H1 (cell line): ENCODE data around the gene DHRS7B. TPM values are rescaled to one million over a fixed set of nuclear protein-coding genes. Genes with fewer than 3 reads are reported as not detected.
A peak's percentile ranks its signal among the peaks of the same experiment; 100 is the strongest.

ENCODE experiments used
- CTCF ChIA-PET: fragments of 300-600 bp; sonication (Branson Sonifier 250); formaldehyde crosslinking; loops from one replicate; lab custom pipeline; 2021; ENCODE audit not compliant: partially characterized antibody; lab: Charles Lee
- POLR2A ChIA-PET: fragments of 300-600 bp; sonication (Branson Sonifier 250); formaldehyde crosslinking; loops from one replicate; lab custom pipeline; 2021; ENCODE audit warnings: inconsistent platforms; ENCODE audit not compliant: partially characterized antibody; lab: Charles Lee
- DNase-seq, 2 experiments: peaks; one replicate each; pipeline versions ENCODE4 v3.0.0 to v3.0.0-alpha.2; 2010 to 2022; ENCODE audit warnings: low spot score in 2 of 2, low read depth in 1 of 2, mixed read lengths in 1 of 2
- FAIRE-seq: peaks from 2 replicates; lab custom pipeline; 2011; peaks lifted over from hg19 to GRCh38; lab: Jason Lieb, UNC
- H2AFZ ChIP-seq: 2 replicates; pipeline ENCODE4 v1.8.1; 2012; ENCODE audit warnings: low read length, inconsistent platforms
- H2AK5ac ChIP-seq: 2 replicates; pipeline ENCODE4 v1.6.1; 2013; ENCODE audit warnings: low read depth, low read length
- H2BK120ac ChIP-seq: replicated peaks from 2 replicates; pipeline ENCODE3; 2013; ENCODE audit warnings: low read depth, low read length, inconsistent platforms
- H2BK12ac ChIP-seq: 2 replicates; pipeline ENCODE4 v1.6.1; 2013; ENCODE audit warnings: low read depth, low read length
- H2BK15ac ChIP-seq: 2 replicates; pipeline ENCODE4 v1.6.1; 2013; ENCODE audit warnings: low read length
- H2BK20ac ChIP-seq: 2 replicates; pipeline ENCODE4 v1.6.1; 2013; ENCODE audit warnings: low read length
- H2BK5ac ChIP-seq: 2 replicates; pipeline ENCODE4 v1.6.1; 2013; ENCODE audit warnings: low read depth, low read length
- H3K14ac ChIP-seq: 2 replicates; pipeline ENCODE4 v1.6.1; 2013; ENCODE audit warnings: inconsistent platforms; ENCODE audit not compliant: insufficient read length
- H3K18ac ChIP-seq: 2 replicates; pipeline ENCODE4 v1.6.1; 2013; ENCODE audit warnings: low read length; ENCODE audit errors: extremely low read depth
- H3K23ac ChIP-seq: 2 replicates; pipeline ENCODE4 v1.6.1; 2013; ENCODE audit warnings: inconsistent platforms; ENCODE audit not compliant: insufficient read length
- H3K23me2 ChIP-seq: 2 replicates; pipeline ENCODE4 v1.6.1; 2013; ENCODE audit warnings: low read depth, low read length
- H3K27ac ChIP-seq: 2 replicates; pipeline ENCODE4 v1.6.1; 2011; ENCODE audit warnings: low read depth, low read length, inconsistent platforms
- H3K27me3 ChIP-seq, 4 experiments: replicated peaks in 1 of 4; 1 replicate in 1 of 4; 2 replicates in 3 of 4; pipeline versions ENCODE4 v1.6.1 to v1.8.1; 2011 to 2013; ENCODE audit warnings: low read length in 3 of 4, mild to moderate bottlenecking in 3 of 4, inconsistent platforms in 2 of 4, mixed read lengths in 2 of 4, moderate library complexity in 1 of 4; ENCODE audit not compliant: control insufficient read depth in 3 of 4, insufficient read depth in 3 of 4; ENCODE audit errors: extremely low read depth in 1 of 4
- H3K36me3 ChIP-seq, 4 experiments: 2 replicates each; pipeline versions ENCODE4 v1.6.1 to v1.8.1; 2011 to 2013; ENCODE audit warnings: mild to moderate bottlenecking in 4 of 4, low read length in 3 of 4, moderate library complexity in 2 of 4, control low read depth in 1 of 4, inconsistent platforms in 1 of 4; ENCODE audit not compliant: insufficient read depth in 4 of 4, control insufficient read depth in 2 of 4
- H3K4ac ChIP-seq: replicated peaks from 2 replicates; pipeline ENCODE3; 2013; ENCODE audit warnings: low read length, low read depth, mixed read lengths, inconsistent platforms; ENCODE audit not compliant: insufficient read length
- H3K4me1 ChIP-seq, 4 experiments: replicated peaks in 1 of 4; 1 replicate in 1 of 4; 2 replicates in 3 of 4; pipeline versions ENCODE4 v1.6.1 to v1.8.1; 2011 to 2013; ENCODE audit warnings: low read length in 3 of 4, inconsistent platforms in 2 of 4, mixed read lengths in 1 of 4; ENCODE audit not compliant: insufficient read depth in 4 of 4, control insufficient read depth in 3 of 4
- H3K4me2 ChIP-seq, 2 experiments: 2 replicates each; pipeline versions ENCODE4 v1.6.1 to v1.8.1; 2011 to 2013; ENCODE audit warnings: low read depth in 2 of 2, low read length in 2 of 2, control low read depth in 1 of 2, inconsistent platforms in 1 of 2, mild to moderate bottlenecking in 1 of 2; ENCODE audit not compliant: insufficient read depth in 1 of 2
- H3K4me3 ChIP-seq, 4 experiments: fragments of 200-600, 300-600 bp in 1 of 4; sonication (generic), shearing (Covaris generic), sonication (Bioruptor Twin) in 1 of 4; 2 replicates each; pipeline versions ENCODE4 v1.5.1 to v1.8.1; 2011 to 2016; ENCODE audit warnings: low read length in 4 of 4, low read depth in 3 of 4, control low read depth in 2 of 4, inconsistent platforms in 2 of 4, mild to moderate bottlenecking in 2 of 4, mixed read lengths in 1 of 4, moderate library complexity in 1 of 4; ENCODE audit not compliant: insufficient read depth in 2 of 4; ENCODE audit errors: extremely low read depth in 1 of 4
- H3K56ac ChIP-seq: replicated peaks from 2 replicates; pipeline ENCODE3; 2013; ENCODE audit warnings: low read depth, mild to moderate bottlenecking, mixed read lengths, low read length, inconsistent platforms; ENCODE audit not compliant: insufficient read length
- H3K79me1 ChIP-seq: 2 replicates; pipeline ENCODE4 v1.6.1; 2013; ENCODE audit warnings: low read depth, low read length, control low read depth
- H3K79me2 ChIP-seq, 2 experiments: 2 replicates each; pipeline versions ENCODE4 v1.6.1 to v1.8.1; 2012 to 2013; ENCODE audit warnings: low read length in 2 of 2, mild to moderate bottlenecking in 2 of 2, inconsistent platforms in 1 of 2; ENCODE audit not compliant: insufficient read depth in 2 of 2, control insufficient read depth in 1 of 2
- H3K9ac ChIP-seq, 4 experiments: replicated peaks in 1 of 4; 1 replicate in 1 of 4; 2 replicates in 3 of 4; pipeline versions ENCODE4 v1.6.1 to v1.8.1; 2011 to 2013; ENCODE audit warnings: low read depth in 3 of 4, low read length in 3 of 4, control low read depth in 2 of 4, mild to moderate bottlenecking in 2 of 4, moderate library complexity in 2 of 4, inconsistent platforms in 1 of 4; ENCODE audit errors: extremely low read depth in 1 of 4
- H3K9me3 ChIP-seq, 2 experiments: 2 replicates each; pipeline versions ENCODE4 v1.6.1 to v1.8.1; 2012 to 2013; ENCODE audit warnings: mild to moderate bottlenecking in 2 of 2, moderate library complexity in 2 of 2, control low read depth in 1 of 2, inconsistent platforms in 1 of 2, low read depth in 1 of 2, low read length in 1 of 2, mixed read lengths in 1 of 2; ENCODE audit not compliant: insufficient read depth in 2 of 2
- H4K20me1 ChIP-seq, 2 experiments: replicated peaks in 1 of 2; 2 replicates each; pipeline versions ENCODE3 to v1.8.1; 2011 to 2013; ENCODE audit warnings: inconsistent platforms in 2 of 2, low read length in 2 of 2, mild to moderate bottlenecking in 1 of 2; ENCODE audit not compliant: insufficient read depth in 2 of 2, control insufficient read depth in 1 of 2
- H4K5ac ChIP-seq: 2 replicates; pipeline ENCODE4 v1.6.1; 2013; ENCODE audit warnings: low read length, low read depth, mixed read lengths, inconsistent platforms; ENCODE audit not compliant: insufficient read length
- H4K8ac ChIP-seq: 2 replicates; pipeline ENCODE4 v1.8.0; 2013; ENCODE audit warnings: mild to moderate bottlenecking, moderate library complexity, low read length, inconsistent platforms; ENCODE audit not compliant: insufficient read depth; ENCODE audit errors: extremely low read depth
- H4K91ac ChIP-seq: replicated peaks from 2 replicates; pipeline ENCODE3; 2013; ENCODE audit warnings: low read length, mixed read lengths, inconsistent platforms; ENCODE audit not compliant: insufficient read length
- CTCF ChIP-seq, 3 experiments: IDR thresholded peaks; 1 replicate in 2 of 3; 2 replicates in 1 of 3; pipeline versions ENCODE4 v1.5.1 to v1.6.1; 2011; ENCODE audit warnings: low read length in 3 of 3, mild to moderate bottlenecking in 3 of 3, inconsistent platforms in 2 of 3, low read depth in 1 of 3, moderate library complexity in 1 of 3; ENCODE audit not compliant: insufficient read depth in 1 of 3; ENCODE audit errors: control extremely low read depth in 1 of 3
- JUND ChIP-seq: IDR thresholded peaks from 2 replicates; pipeline ENCODE4 v1.6.1; 2011; ENCODE audit warnings: mild to moderate bottlenecking, improper control_type of control experiment, low read length
- KDM4A ChIP-seq: IDR thresholded peaks from one replicate; pipeline ENCODE4 v1.7.1; 2012; ENCODE audit warnings: low read depth, mild to moderate bottlenecking, moderate library complexity, low read length, inconsistent platforms; ENCODE audit not compliant: severe bottlenecking
- RAD21 ChIP-seq, 2 experiments: IDR thresholded peaks in 1 of 2; conservative IDR thresholded peaks in 1 of 2; 2 replicates each; pipeline ENCODE4 v1.6.1; 2011; ENCODE audit warnings: low read depth in 2 of 2, low read length in 2 of 2, improper control_type of control experiment in 1 of 2, inconsistent platforms in 1 of 2, mild to moderate bottlenecking in 1 of 2, moderate library complexity in 1 of 2
- RFX5 ChIP-seq: IDR thresholded peaks from 2 replicates; pipeline ENCODE4 v1.6.1; 2011; ENCODE audit warnings: low read depth, low read length, improper control_type of control experiment, borderline replicate concordance
- SIRT6 ChIP-seq: IDR thresholded peaks from one replicate; pipeline ENCODE4 v1.7.1; 2012; ENCODE audit warnings: low read length, inconsistent platforms
- ZNF274 ChIP-seq: IDR thresholded peaks from 2 replicates; pipeline ENCODE4 v1.7.0; 2012; ENCODE audit warnings: low read length, borderline replicate concordance; ENCODE audit errors: extremely low read depth
- WGBS, 2 experiments: shearing (Covaris generic) in 1 of 2; methylation state at CpG; one replicate each; pipeline versions ENCODE4 v1.1.6 to v1.1.7; 2013 to 2015; ENCODE audit warnings: low lambda C conversion rate in 2 of 2, mixed read lengths in 2 of 2, inconsistent platforms in 1 of 2, low coverage in 1 of 2, missing lambda C conversion rate in 1 of 2; ENCODE audit not compliant: insufficient replicate concordance in 2 of 2, insufficient coverage in 1 of 2, insufficient read length in 1 of 2; ENCODE audit errors: extremely low coverage in 1 of 2, missing lambda C conversion rate in 1 of 2; 5-methylcytosine and 5-hydroxymethylcytosine counted together
- polyA plus RNA-seq, 7 experiments: library from polyadenylated mRNA; depleted of rRNA in 3 of 7; stranded (reverse) in 5 of 7; unstranded in 2 of 7; fragments of >200 nt in 5 of 7; fragments of 200-250 nt in 2 of 7; gene quantifications; 1 replicate in 5 of 7; 2 replicates in 1 of 7; 4 replicates in 1 of 7; pipeline versions ENCODE4 v1.2.1 to v1.2.3, GENCODE V29; 2011 to 2013; ENCODE audit warnings: missing spikeins in 2 of 7, mixed read lengths in 2 of 7
- total RNA-seq: library from RNA; stranded (reverse); fragmentation: NEBNext Ultra II Directional; extraction: Animal tissue kit (Norgen Biotek cat#: 25700); gene quantifications from 2 replicates; pipeline ENCODE4 v1.2.1, GENCODE V29; 2021
- TF ChIP-seq, protein P1 (sequence below): IDR thresholded peaks from 2 replicates; pipeline ENCODE4 v1.6.1; 2012; ENCODE audit warnings: inconsistent platforms

DHRS7B gene
- total and polyA plus RNA-seq, 2 of the 8 experiments (the other 6 are each of a cell fraction or from before 2014, with no cell fraction given) = 11.0 to 27.9 TPM

DNA sequence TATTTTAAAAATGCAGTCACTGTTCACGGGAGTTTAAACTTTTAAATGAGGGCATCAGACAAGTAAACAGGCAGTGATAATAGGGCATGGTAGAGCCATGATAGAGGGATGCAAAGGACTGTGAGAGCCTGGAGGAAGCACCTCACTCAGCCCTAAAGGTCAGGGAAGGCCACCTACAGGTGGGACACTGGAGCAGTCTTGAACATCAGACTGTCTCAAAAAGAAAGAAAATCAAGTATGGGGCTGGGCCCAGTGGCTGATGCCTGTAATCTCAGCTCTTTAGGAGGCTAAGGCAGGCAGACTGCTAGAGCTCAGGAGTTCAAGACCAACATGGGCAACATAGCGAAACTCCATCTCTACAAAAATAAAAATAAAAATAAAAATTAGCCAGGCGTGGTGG is 31.0 kb upstream of the DHRS7B start:
- no peak overlapping the region for H3K4me2 ChIP-seq
- CTCF ChIA-PET = interaction anchor here (0.9 to 1.5 kb wide), 6 partner anchors 10 to 61 kb away, joined by 3 to 4 read pairs (median 3); no protein-coding TSS in a partner anchor
- no peak overlapping the region for H2BK12ac ChIP-seq
- no peak overlapping the region for H2AK5ac ChIP-seq
- H3K9me3 ChIP-seq = no peaks in the 10 kb centered on the region
- H3K4ac ChIP-seq = no peak overlapping the region
- H3K36me3 ChIP-seq = no peaks in the 10 kb centered on the region
- POLR2A ChIA-PET = interaction anchor here (2.8 kb wide), 1 partner anchor 52 kb away, joined by 8 read pairs; the partner anchor contains the start of gene USP22
- H3K27me3 ChIP-seq = no peaks in the 10 kb centered on the region
- H3K9ac ChIP-seq = no peak overlapping the region
- H4K91ac ChIP-seq = no peak overlapping the region
- H2BK15ac ChIP-seq = no peak overlapping the region
- H2AFZ ChIP-seq = no peak overlapping the region
- H4K5ac ChIP-seq = no peak overlapping the region
- no peaks in the 10 kb centered on the region; a peak in 1 of 7 replicates for H3K4me1 ChIP-seq
- FAIRE-seq (no peak), DNase-seq (no peak)
- no peak overlapping the region for H3K27ac ChIP-seq
- H3K23ac ChIP-seq = no peak overlapping the region
- 90% methylated on average over 3 of the region's 3 CpGs; no CpG with 5 or more reads in 1 of the 2 experiments for WGBS, 2 experiments
- H3K18ac ChIP-seq = no peak overlapping the region
- no peak overlapping the region for H3K14ac ChIP-seq
- no peak overlapping the region for H3K4me3 ChIP-seq
- H3K23me2 ChIP-seq = peaks cover 3% of the 10 kb centered on the region; the same call in 1 of the 2 replicates
- no peaks in the 10 kb centered on the region for H4K20me1 ChIP-seq
- H3K56ac ChIP-seq = no peak overlapping the region
- H2BK20ac ChIP-seq = 0 out of 2 replicates have a peak overlapping the region, but pooled peaks have one; percentile 73
- no peak overlapping the region for H4K8ac ChIP-seq
- H2BK120ac ChIP-seq = no peak overlapping the region
- H3K79me2 ChIP-seq = no peaks in the 10 kb centered on the region
- H2BK5ac ChIP-seq = no peak overlapping the region
- H3K79me1 ChIP-seq = no peaks in the 10 kb centered on the region
- TF ChIP-seq RAD21 (IDR thresholded peaks at IDR 0.05 in 1 of 2, conservative IDR thresholded peaks at IDR 0.05 in 1 of 2; ENCODE audit: low read depth in 2 of 2, low read length in 2 of 2) (peak; percentile 8 to 27; a peak in 1 of 4 replicates), ZNF274 (no peak), SIRT6 (no peak), KDM4A (no peak), CTCF (IDR thresholded peaks at IDR 0.05; ENCODE audit: control extremely low read depth in 1 of 3, insufficient read depth in 1 of 3, low read depth in 1 of 3, low read length in 3 of 3) (peak in 2 of 3 experiments; percentile 4 to 25; a peak in 1 of 4 replicates), RFX5 (no peak), JUND (no peak)
- TF ChIP-seq, protein P1, sequence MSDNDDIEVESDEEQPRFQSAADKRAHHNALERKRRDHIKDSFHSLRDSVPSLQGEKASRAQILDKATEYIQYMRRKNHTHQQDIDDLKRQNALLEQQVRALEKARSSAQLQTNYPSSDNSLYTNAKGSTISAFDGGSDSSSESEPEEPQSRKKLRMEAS = no peak
